Measurements from ENCODE around the gene REXO1. TPM values are rescaled to one million over a fixed set of nuclear protein-coding genes. Genes with fewer than 3 reads are reported as not detected.

Gene REXO1
- total RNA-seq, 1 donor from 2014 or later: 14.0 TPM

DNA sequence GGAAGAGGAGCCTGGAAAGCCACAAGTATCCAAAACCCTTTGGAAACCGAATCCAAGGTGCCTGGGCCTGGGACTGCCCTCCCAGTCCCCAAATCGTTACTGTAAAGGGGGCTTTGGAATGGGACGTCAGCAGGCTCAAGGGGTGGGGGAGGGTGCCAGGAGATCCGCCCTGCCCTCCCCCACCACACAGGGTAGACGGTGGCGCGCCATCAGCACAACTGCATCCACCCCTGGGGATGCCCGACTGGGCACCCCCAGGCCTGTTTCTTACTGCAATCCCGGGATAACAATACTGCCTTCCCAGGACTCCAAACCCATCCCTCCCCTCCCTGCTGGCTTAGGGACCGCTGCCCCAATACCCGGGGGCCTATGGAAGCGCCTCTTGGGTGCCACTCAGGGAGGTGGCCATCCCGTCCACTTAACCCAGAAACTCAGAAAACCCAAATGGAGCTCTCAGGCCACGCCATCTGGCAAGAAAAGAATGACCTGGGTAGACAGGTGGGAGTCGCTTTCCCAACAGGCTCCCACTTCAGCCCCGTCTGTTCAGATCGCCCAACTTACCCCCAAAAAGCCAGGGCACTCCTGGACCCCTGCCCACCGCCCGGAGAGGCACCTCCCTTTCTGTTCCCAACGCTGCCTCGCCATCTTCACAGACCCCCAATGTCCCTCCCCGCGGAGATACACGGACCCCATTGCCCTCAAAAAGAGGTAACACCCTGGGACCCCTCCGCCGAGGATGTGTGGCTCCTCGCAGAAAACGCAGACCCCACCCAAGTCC lies 12.7 kb upstream of the REXO1 start:
- DNase-seq (ENCODE audit: low read depth): no peak

DNA sequence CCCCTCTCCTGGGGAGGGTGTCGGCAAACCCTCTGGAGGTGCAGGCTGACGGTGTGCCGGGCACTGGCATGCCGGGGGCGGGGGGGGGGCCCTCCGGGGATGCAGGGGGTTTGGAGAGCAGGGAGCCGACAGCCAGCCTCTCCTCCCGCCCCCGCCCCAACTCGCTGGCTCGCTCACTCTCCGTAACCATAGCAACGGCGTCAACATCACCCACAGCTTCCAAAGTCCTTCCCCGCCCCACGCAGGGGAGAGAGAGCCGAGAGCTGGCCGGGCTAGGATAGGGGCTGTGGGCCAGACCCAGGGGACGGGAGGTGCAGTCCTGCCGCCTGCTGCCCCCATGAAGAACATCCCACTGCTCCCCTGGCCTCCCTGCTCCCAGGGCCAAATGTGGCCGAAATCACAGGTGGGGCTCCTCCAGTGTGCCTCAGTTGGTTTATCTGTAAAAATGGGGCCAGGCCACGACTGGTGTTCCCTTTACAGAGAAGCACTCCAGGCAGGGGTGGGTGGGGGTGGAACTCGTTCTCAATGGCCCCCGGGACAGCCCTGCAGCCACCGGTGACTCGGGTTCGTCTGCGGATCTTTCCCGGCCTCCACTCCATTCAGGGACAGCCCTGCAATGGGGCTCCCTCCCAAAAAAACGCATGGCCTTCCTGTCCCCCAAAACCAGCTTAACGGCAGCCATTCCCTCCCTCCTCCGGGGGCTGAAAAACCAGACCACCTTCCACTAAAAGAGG lies 11.9 kb upstream of the REXO1 start:
- peak; percentile 75 for DNase-seq (ENCODE audit: low read depth)

DNA sequence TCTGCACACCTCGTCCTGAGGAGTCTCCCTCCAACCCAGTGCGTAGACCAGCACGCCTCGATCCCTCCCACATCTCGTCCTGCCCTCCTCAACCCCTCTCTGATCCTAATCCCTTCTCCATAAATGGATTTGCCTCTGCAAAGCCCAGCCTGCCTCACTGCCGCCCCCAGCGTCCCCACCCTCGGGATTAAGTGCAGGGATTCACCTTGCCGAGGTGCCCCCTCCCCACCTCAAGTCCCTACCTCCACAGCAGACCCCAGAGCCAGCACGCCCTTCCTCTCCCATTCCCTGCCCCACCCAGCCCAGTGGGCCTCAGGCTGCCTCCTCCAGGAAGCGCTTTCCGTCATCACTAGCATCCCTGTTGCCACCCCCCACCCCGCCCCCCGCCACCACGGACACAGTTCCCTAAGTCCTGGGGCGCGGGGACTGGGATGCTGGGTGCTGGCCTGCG lies 11.1 kb upstream of the REXO1 start:
- no peak for DNase-seq (ENCODE audit: low read depth)

DNA sequence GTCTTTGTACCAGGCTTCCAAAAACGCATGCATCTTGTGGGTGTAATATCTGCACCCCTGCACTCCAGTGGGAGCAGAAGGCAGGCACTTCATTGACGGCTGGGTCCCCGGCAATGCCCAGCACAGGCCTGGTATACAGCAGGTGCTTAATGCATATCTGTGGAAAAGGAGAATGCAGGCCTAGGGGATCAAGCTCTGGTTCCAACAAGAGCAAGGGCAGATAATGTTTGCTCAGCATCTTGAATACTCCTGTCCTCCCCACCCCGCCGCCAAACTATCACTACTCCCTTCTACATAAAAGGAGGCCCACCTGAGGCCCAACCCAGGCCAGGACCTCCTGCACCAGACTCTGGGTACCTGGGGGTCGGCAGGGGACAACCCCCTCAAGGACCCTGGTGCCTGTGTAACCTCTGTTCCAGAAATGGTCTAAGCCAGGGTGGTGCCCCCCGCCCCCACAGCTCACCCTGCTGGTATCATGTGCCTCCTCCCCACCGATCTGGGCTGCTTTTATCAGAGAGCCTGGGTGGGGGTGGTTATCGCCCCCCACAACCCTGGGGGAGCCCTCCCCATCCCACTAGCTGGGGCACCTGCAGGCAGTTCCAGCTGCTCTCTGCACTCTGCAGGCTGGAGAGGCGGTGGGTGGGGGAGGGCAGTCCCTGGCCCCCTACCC lies 10.3 kb upstream of the REXO1 start:
- DNase-seq (ENCODE audit: low read depth): no peak

DNA sequence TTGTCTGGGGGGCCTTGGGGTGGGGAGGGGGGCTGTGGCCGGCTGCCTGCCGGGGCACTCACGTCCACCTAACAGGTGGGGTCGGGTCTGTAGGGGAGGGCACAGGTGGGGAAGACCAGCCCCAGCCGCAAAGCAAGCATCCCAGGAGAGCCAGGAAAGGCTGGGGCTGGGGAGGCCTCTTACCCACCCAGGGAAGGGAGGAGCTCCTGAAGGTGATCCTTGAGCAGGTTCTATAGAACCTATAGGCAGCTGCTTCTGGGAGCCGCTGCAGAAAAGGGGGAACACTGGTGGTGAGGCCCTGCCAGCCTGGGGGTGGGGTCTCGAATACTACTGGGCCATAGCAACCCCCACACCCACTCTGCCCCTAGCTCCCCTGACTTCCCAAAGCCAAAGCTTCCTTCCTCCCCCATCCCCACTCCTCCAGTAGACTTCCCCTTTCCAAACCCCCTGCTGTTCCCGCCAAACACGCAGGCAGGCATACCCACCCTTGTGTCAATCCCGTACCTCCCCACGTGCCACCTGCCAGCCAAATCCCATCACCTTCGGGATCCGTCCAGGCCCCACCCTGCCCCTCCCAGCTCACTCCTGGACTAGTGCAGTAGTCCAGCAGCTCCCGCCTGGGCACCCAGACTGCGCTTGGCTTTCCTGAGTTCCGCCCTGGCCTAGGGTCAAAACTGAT lies 9.5 kb upstream of the REXO1 start:
- DNase-seq (ENCODE audit: low read depth): no peak

DNA sequence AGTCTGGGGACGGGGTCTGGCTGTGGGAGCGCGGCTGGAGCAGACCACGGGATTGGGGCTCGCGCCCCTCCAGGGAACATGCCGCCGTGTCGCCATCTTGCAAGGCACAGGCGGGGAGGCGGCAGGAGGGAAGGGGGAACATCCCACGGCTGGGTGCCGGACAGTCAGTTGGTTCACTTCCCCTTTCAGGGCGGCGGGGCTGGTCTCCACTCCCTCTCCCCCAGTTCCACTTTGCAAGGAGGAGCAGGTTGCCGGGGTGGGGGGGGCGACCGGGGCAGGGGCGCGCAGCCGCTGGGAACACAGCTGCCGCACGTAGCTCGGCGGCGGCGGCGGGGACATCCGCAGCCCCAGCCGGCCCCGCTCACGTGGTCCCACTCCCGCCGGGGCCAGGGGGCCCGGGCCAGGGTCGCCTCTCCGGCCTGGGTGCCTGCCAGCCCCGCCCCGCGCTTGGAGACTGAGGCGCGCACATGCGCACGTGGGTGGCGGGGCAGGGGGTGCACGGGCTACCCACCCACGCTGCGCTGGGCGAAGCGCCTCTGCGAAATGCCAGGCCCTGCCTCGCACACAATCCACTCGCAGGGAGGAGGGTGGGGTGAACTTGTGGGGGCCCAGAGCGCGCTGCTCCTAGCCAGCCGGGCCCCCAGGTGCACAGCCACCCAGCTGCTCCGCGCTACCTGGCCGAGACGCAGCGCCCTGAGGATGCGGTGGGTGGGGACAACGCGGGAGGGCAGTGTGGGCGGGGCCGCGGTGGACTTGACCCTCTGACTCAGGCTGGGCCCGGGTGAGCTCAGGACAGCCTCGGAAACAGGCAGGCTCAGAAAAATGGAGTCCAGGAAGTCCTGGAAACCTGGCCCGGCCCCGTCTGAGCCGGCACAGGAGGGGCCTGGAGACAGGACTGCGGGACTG lies 8.7 kb upstream of the REXO1 start:
- DNase-seq (ENCODE audit: low read depth): peak; percentile 77

DNA sequence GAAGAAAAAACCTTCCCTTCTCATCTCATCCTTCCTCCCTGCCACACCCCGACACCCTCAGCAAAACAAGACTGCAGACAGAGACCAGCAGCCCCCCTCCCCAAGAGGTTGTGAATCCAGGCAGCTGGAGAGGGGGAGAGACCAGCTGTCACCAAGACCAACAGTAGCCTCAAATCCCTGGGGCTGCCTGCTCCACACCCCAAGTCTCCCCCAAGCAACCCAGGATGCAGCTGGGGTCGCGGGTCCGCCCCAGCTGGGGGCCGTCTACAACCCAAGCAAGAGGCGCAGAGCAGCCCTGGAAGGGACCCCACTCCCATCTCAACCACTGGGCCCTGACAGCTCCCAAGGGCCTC lies 8.0 kb upstream of the REXO1 start:
- no peak for DNase-seq (ENCODE audit: low read depth)

DNA sequence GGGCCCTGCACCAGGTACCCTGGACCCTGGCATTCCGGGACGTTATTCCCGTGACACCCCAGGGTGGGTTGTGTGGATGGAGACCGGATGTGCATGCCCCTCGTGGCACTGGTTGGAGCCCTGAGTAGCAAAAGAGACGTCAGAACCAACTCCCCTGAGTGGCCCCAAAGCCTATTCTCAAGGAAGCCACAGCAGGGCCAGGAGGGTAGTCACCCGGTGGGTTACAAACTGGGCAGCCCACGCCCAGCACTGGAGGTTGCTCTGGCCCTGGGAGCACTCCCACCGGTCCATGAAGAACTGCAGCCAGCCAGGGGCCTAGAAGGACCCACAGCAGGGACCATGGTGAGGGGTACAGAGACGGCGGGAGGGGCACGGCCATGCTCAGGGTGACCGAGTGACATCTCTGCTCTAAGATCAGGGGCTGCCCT lies 7.6 kb upstream of the REXO1 start:
- DNase-seq (ENCODE audit: low read depth): no peak

DNA sequence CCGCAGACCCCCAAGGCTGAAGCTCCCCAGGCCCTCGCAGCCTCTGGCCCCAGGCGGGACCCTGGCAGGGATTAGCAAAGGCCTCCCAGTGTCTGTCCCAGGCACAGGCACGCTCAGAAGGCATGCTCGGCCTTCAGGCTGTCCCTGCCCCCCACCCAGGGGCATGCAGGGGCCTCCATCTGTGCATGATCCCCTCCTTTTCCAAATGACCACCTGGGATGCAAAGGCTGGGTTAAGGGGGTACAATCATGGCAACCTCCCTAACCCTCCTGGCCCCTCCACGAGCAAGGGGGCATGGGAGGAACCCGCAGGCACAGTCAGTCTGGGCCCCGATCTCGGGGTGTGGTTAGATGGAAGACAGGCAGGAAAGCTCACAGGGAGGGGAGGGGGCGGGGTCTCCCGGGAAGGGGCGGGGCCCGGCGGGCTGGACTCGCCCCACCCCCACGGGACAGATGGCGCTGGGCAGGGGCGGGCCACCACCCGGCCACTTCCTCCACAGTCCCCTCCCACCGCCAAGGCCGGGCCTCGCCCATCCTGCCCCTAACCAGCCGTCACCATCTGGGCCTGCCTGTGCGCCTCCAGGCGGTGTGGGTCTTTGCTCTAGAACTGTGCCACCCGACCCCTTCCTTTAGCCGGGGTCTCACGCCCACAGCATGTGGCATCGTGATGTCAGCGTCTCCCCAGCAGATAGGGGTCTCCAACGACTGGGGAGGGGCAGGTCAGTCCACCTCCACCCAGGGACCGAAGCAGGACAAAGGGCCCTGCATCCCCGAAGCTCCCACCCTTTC lies 7.0 kb upstream of the REXO1 start:
- DNase-seq (ENCODE audit: low read depth): no peak

DNA sequence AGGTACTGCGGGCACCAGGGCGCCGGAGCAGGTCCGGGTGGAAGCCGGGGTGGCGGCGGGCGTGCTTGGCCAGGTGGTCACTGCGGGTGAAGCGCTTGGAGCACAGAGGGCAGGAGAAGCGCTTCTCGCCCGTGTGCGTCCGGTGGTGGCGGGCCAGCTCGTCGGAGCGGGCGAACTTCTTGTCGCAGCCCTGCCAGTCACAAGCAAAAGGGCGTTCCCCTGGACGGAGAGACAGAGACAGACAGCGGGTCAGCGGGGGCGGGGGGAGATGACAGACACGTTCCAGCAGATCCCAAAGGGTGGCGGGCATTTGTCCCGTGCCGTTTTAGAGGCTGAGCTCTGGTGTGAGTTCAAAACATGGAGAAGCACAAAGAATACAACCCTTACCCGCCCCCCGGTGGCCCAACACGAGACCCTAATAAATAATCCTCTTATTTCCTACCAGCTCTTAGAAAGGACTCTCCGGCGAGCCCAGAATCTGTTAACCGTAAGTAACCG lies 6.3 kb upstream of the REXO1 start:
- DNase-seq (ENCODE audit: low read depth): no peak

DNA sequence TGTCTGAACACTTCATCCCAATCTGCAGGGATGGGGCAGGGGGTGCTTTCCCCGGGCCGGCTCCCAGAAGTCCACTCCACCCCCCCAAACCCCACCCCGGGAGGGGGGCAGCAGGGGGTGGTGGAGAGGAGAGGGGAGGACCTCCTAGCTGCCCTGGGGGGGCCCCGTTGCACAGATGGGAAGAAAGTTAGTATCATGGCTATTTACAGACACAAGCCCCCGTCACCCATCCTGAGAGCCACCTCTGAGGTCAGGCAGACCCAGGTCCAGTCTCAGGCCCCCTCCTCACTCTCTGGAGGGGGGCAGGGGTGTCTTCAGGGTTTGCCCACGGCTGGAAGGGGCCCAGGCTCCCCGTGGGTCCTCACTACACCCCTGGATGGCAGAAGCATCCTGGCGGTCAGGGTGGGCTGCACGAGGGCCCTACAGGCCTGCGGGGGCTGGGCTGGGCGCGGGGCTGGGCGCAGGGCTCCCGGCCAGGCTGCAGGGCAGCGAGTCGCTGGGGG lies 5.8 kb upstream of the REXO1 start:
- no peak for DNase-seq (ENCODE audit: low read depth)

DNA sequence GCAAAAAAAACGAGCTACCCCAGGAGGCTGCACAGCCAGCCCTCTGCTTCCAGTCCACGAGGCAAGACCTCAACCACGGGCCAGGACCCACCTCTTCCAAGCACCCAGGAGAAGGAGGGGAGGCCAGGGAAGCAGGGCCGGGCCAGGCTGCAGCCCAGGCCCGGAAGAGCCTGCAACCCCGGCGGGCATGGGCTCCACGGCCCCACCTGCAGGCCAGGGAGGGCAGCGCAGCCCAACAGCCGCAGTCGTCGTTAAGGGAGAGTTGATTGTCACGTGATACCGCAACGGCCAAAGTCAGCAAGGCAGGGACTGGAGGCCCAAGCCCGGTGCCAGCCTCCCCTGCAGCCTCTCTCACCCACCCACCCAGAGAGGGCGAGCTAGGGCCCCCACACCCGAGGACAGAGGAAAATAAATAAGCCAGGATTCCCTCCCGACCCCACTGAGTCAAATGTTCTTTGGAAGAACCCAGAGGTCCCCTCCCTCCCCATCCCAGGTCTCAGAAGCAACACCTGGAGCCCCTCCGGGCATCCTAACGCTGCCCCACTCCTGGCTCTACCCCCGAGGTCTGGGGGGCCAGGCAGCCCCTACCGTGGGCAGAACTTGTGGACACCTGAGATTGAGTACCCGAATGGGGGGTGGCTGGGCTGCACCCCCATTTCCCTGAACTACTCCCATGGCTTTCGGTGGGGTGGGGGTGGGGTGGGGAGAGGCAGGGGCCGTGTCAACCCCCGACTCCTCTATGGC lies 5.2 kb upstream of the REXO1 start:
- DNase-seq (ENCODE audit: low read depth): peak; percentile 54

DNA sequence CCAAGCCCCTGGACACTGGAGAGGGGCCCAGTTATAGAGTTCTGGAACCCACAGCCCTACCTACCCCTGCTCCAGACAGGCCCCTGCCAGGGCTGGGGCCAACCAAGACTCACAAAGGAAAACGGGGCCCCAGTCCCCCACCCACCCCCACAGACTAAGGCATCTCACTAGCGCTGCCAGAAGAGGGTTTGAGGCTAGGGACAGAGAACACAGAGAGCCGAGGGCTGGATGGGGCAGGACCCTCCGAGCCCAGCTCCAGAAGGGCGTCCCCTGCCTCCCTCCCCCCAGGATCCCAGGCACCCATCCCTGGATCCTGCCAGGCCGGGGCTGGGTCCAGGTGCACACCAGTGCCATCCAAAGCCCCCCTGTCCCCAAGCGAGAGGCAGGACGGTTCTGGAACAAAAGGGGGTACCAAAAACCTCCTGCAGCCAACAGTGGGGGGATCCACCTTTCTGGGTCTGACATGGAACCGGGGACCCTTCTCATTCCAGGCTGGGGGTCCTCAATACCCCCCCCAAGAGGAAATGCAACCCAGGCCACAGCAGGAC lies 4.4 kb upstream of the REXO1 start:
- no peak for DNase-seq (ENCODE audit: low read depth)

DNA sequence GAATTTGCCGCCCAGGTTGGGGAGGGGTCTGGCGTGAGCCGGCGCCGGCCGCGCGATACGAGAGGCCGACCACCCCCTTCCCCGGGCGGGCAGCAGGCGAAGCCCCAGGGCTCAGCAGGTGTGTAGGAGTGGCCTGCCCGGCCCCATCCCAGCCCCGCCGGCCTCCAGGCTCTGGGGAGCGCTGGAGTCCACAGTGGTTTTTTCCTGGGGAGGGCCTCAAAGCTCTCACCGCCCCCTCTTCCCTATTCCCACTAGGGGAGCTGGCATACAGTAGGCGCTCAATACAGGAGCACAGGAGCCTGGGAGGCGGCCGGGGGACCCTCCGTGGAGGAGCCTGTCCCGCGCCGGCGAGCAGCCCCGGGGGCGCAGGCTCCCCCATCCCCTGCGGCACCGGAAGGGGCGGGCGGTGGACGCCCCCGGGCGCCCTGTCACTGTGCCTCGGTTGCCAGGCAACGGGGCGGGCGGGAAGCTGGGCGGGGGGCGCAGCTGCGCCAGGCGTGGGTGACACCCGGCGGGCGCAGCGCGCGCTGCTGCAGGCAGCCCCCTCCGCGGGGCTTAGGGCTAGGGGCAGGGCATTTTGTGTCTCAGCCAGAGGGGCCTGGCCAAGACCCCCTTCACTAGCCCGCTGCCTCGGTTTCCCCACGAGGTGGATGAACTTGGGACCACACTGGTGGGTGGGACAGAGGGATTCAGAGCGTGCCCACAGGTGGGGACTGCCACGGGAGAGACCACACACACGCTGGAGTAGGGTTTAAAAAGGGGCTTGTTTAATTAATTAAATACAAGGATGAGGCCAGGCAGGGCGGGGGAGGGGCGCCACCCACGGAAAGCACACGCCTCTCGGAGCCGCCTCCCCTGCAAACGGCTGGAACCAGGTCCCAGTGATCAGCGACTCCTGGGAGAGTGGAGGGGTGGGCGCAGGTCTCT lies 3.6 kb upstream of the REXO1 start:
- no peak for DNase-seq (ENCODE audit: low read depth)

DNA sequence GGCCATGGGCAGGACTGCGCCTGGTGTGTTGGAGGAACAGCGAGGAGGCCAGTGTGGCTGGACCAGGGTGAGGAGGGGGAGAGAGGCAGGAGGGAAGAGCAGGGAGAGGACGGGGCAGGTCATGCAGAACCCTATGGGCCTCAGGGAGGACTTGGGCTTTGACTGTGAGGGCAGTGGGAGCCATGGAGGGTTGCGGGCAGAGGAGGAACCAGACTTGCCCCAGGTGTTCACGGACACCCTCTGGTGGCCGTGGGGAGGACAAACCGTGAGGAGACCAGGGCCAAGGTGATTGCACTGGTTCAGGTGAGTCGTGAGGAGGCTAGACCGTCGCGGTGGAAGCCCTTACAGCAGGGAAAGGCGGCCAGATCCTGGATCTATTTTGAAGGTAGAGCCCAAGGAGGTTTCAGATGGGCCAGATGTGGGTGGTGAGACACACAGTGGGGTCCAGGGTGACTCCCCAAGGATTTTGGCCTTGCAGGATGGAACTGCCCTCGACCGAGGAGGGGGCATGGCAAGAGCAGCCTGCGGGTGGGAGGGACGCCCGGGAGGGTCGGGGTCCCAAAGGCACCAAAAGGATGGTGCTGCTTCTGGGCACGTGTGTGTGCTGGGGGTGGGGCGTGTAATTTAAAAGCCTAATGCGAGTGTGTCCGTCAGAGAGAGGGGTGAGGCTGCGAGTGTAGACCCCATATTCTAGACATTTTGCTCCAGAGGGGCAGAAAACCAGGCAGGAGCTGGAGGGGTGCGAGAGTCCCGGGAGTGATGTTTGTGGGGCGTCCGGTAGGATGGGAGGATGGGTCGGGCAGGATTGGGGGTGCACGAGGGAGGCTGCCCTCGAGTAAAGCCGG lies 2.7 kb upstream of the REXO1 start:
- DNase-seq (ENCODE audit: low read depth): no peak

DNA sequence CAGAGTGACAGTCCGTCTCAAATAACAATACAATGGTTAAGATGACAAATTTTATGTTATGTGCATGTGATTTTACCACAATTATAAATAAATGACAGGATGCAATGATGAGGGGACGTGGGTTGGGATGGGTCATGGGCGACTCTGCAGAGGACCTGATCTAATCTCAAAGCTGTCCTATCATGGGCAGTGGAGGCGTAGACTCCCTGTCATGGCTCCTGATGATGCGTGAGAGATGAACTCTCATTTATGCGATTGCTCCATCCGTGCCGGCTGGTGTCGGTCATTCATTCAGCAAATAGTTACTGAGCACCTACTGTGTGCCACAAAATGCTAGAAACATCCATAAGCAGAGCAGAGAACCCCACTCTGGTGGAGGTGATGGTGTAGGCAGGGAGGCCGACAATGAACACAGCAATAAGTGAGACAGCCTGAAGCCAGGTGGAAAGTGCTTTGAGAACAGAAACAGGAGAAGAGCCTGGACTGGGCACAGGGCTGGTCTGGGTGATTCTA lies 1.7 kb upstream of the REXO1 start:
- DNase-seq (ENCODE audit: low read depth): no peak

DNA sequence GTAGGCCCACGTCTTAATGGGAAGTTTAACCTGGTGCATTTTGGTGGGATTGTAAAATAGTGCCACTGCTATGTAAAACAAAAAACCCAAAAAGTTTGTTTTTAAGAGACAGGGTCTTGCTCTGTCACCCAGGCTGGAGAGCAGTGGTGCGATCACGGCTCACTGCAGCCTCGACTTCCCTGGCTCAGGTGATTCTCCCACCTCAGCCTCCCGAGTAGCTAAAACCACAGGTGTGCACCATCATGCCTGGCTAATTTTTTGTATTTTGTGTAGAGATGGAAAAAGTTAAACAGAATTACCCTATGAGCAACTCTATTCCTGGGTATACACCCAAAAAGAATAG lies 820 bp upstream of the REXO1 start:
- DNase-seq (ENCODE audit: low read depth): no peak

Measured in renal cortical epithelial cell (primary cell).